ENCODE results near the gene BCR.

DNA sequence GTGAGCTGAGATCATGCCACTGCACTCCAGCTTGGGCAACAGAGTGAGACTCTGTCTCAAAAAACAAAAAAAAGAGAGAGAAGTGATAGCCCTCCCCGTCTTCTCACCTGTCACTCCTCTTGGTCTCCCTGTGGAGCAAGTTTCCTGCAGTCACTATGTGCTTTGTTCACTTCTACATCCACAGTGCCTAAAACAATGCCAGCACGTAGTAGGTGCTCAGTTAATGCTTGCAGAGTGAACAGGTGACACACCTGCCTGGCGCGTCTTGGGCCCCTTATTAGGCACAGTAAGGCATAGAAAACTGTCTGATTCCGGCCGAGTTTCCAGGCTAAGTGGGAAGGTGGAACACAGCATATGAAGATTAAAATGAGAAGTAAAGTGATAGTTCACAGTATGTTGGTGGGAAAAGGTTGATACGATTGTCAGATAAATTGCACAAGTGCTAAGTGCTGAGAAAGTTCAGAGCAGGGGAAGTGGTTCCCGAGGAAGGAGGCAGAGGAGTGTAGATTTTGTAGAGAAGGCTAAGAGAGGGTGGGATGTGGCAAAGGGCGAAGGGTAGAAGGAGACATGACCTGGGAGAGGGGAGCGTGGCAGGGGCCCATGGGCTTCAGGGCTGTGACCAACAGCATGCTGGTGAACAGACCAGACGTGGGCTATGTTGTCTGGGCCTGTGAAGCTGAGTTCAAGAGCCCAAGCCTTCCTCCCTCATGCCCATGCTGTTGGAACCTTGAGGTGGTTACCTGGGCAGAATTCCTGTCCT lies 41.9 kb downstream of the BCR start:
- TF ChIP-seq, protein P1, sequence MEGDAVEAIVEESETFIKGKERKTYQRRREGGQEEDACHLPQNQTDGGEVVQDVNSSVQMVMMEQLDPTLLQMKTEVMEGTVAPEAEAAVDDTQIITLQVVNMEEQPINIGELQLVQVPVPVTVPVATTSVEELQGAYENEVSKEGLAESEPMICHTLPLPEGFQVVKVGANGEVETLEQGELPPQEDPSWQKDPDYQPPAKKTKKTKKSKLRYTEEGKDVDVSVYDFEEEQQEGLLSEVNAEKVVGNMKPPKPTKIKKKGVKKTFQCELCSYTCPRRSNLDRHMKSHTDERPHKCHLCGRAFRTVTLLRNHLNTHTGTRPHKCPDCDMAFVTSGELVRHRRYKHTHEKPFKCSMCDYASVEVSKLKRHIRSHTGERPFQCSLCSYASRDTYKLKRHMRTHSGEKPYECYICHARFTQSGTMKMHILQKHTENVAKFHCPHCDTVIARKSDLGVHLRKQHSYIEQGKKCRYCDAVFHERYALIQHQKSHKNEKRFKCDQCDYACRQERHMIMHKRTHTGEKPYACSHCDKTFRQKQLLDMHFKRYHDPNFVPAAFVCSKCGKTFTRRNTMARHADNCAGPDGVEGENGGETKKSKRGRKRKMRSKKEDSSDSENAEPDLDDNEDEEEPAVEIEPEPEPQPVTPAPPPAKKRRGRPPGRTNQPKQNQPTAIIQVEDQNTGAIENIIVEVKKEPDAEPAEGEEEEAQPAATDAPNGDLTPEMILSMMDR (IDR thresholded peaks at IDR 0.05) = no peak
- no peak for TF ChIP-seq POLR2A (IDR thresholded peaks at IDR 0.05)
